A673 (cell line): ENCODE results near the gene H2BK1.

Experiments
- EZH2 ChIP-seq: fragments of 200-600 bp; sonication (generic); IDR thresholded peaks from 2 replicates; pipeline ENCODE4 v1.6.1; 2017; ENCODE audit warnings: borderline replicate concordance, low read depth, mild to moderate bottlenecking, mixed read lengths, antibody characterized with exemption, low read length; ENCODE audit not compliant: poor library complexity, severe bottlenecking
- TF ChIP-seq, protein P1 (sequence below): fragments of 300-800, 200-600 bp; sonication (generic); conservative IDR thresholded peaks from 2 replicates; pipeline ENCODE4 v1.5.1; 2017; ENCODE audit warnings: low read depth, mild to moderate bottlenecking, antibody characterized with exemption, low read length, moderate library complexity, mixed read lengths

DNA sequence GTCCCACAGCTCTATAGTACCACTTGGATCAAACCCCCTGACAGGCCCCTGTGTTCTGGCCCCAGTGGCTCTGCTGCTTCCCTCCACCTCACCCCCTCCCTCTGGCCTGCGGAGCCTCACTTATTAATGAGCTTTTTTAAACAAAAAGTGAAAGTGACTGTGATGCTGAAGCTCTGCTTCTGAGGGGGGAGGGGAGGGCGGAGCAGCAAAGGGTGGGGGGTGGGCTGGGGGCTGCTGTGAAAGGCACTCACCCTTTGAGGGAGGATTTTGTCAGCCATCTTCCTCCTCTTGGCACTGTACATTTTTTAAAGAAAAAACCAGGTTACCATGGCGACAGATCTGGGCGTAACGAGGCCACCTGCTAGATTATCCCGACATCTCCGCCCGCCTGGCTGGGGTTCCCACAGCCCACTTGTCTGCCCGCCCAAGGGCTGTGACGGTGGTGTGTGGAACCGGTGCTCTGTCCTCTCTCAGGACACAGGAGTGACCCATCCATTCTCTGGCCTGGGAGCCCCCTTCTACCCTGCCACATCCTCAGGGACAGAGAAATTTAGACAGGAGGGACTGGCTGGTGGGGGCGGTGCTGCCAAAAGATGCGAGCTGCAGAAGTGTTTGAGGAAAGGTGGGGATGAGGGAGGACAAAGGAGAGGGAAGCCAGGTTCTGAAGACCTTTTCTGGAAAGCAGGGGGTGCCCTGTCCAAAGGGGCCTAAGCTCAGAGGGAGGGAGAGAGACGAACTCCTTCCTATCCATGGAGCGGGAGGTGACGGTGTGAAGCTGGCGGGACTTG lies 33.3 kb upstream of the H2BK1 start:
- no peak for TF ChIP-seq EZH2
- TF ChIP-seq, protein P1, sequence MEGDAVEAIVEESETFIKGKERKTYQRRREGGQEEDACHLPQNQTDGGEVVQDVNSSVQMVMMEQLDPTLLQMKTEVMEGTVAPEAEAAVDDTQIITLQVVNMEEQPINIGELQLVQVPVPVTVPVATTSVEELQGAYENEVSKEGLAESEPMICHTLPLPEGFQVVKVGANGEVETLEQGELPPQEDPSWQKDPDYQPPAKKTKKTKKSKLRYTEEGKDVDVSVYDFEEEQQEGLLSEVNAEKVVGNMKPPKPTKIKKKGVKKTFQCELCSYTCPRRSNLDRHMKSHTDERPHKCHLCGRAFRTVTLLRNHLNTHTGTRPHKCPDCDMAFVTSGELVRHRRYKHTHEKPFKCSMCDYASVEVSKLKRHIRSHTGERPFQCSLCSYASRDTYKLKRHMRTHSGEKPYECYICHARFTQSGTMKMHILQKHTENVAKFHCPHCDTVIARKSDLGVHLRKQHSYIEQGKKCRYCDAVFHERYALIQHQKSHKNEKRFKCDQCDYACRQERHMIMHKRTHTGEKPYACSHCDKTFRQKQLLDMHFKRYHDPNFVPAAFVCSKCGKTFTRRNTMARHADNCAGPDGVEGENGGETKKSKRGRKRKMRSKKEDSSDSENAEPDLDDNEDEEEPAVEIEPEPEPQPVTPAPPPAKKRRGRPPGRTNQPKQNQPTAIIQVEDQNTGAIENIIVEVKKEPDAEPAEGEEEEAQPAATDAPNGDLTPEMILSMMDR = no peak
